ENCODE measurements around the gene HOXA10.

DNA sequence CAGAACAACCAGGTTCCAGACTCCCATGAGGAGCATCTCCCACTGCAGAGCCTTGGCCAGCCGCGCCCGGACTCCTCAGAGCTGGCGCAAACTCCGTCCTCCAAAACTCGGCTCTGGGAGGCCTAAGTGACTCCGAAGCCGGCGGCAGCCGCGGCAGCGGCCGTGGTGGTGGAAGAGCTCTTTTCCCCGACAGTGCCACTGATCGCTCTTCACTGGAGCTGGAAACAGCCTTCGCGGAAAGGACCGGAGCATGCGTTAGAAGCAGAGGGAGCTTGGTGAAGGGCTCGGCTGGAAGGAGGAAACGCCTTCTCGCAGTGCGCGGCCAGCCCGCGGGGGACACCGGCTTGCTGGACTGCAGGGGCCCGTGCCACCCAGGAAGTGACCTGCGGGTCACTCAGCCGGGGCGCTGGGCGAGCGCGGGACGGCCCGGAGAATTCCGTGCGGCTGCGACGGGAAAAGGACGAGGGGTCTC lies 30.8 kb upstream of the HOXA10 start:
- TF ChIP-seq CTCF (IDR thresholded peaks at IDR 0.05; ENCODE audit: low read length), result no peak
- no peak for TF ChIP-seq EZH2 (optimal IDR thresholded peaks at IDR 0.05; ENCODE audit: low read depth, low read length)

Measured in MM.1S (cell line).